CD4-positive, alpha-beta T cell (primary cell): ENCODE results near the gene E2F1. TPM values are rescaled to one million over a fixed set of nuclear protein-coding genes. Genes with fewer than 3 reads are reported as not detected.

Source experiments
- ATAC-seq: fragments of 200-7000 bp; cut with Tn5 transposase; one replicate; pipeline ENCODE4 v1.10.0; 2022; ENCODE audit warnings: mild to moderate bottlenecking; ENCODE audit not compliant: poor library complexity
- CTCF ChIA-PET: fragments of 350-600 bp; sonication (Branson Sonifier 250); formaldehyde crosslinking; loops from one replicate; lab custom pipeline; 2021; ENCODE audit warnings: antibody characterized with exemption, inconsistent platforms; lab: Charles Lee
- POLR2A ChIA-PET: fragments of 350-600 bp; sonication (Branson Sonifier 250); formaldehyde crosslinking; loops from one replicate; lab custom pipeline; 2021; ENCODE audit warnings: antibody characterized with exemption, inconsistent platforms; lab: Charles Lee
- DNase-seq, 14 experiments: peaks; one replicate each; pipeline ENCODE4 v3.0.0-alpha.2; 2013 to 2020; ENCODE audit warnings: mixed read lengths in 2 of 14
- H3K27ac ChIP-seq, 2 donors: one replicate each; pipeline versions ENCODE4 v1.5.1 to v1.7.0; 2013; ENCODE audit warnings: low read length in 2 of 2, low read depth in 1 of 2, mild to moderate bottlenecking in 1 of 2
- H3K27me3 ChIP-seq, 2 experiments: 1 replicate in 1 of 2; 2 replicates in 1 of 2; pipeline versions ENCODE4 v1.6.1 to v1.7.0; 2013; ENCODE audit warnings: low read length in 2 of 2, control low read depth in 1 of 2, mild to moderate bottlenecking in 1 of 2, moderate library complexity in 1 of 2; ENCODE audit not compliant: insufficient read depth in 2 of 2, control insufficient read depth in 1 of 2
- H3K36me3 ChIP-seq: one replicate; pipeline ENCODE4 v1.6.1; 2013; ENCODE audit warnings: low read length, control low read depth; ENCODE audit not compliant: insufficient read depth
- H3K4me1 ChIP-seq: one replicate; pipeline ENCODE4 v1.6.1; 2013; ENCODE audit warnings: low read length, control low read depth; ENCODE audit not compliant: insufficient read depth
- H3K4me3 ChIP-seq: one replicate; pipeline ENCODE4 v1.5.1; 2013; ENCODE audit warnings: mild to moderate bottlenecking, low read length, moderate library complexity
- H3K9me3 ChIP-seq, 2 experiments: 1 replicate in 1 of 2; 2 replicates in 1 of 2; pipeline versions ENCODE4 v1.6.1 to v1.7.0; 2013; ENCODE audit warnings: low read length in 2 of 2, mild to moderate bottlenecking in 2 of 2, control low read depth in 1 of 2, moderate library complexity in 1 of 2; ENCODE audit not compliant: control insufficient read depth in 1 of 2, insufficient read depth in 1 of 2
- H3K27ac Mint-ChIP-seq: one replicate; pipeline ENCODE4 v1.8.0; 2020; ENCODE audit warnings: mixed read lengths
- H3K27me3 Mint-ChIP-seq: one replicate; pipeline ENCODE4 v1.8.0; 2021; ENCODE audit warnings: mixed read lengths
- H3K36me3 Mint-ChIP-seq: one replicate; pipeline ENCODE4 v1.8.0; 2021; ENCODE audit warnings: low read depth, mixed read lengths
- H3K4me1 Mint-ChIP-seq: one replicate; pipeline ENCODE4 v1.8.0; 2021; ENCODE audit warnings: low read depth, mixed read lengths
- H3K4me3 Mint-ChIP-seq: one replicate; pipeline ENCODE4 v1.8.0; 2020; ENCODE audit warnings: mild to moderate bottlenecking, mixed read lengths
- H3K9me3 Mint-ChIP-seq: one replicate; pipeline ENCODE4 v1.8.0; 2020; ENCODE audit warnings: mixed read lengths
- intact Hi-C, 2 experiments: fragments of 100-400 bp; cut with DNase I in 1 of 2; cut with micrococcal nuclease in 1 of 2; formaldehyde crosslinking; loops; one replicate each; pipeline versions ENCODE4 v1.15.1 to v1.9.0; 2023 to 2025; cut with DNase I, micrococcal nuclease
- total RNA-seq, 174 experiments: library from RNA in 2 of 174; stranded (reverse) in 2 of 174; gene quantifications; one replicate each; pipeline ENCODE4 v1.2.3 and lab custom pipeline; 2021 to 2026
- TF ChIP-seq, protein P1 (sequence below): fragments of 200-600 bp; IDR thresholded peaks from one replicate; pipeline ENCODE4 v1.8.0; 2022; ENCODE audit warnings: antibody characterized with exemption, mild to moderate bottlenecking

Gene E2F1
- total RNA-seq, 2 experiments from 2014 or later, result 1.2 to 1.6 TPM

DNA sequence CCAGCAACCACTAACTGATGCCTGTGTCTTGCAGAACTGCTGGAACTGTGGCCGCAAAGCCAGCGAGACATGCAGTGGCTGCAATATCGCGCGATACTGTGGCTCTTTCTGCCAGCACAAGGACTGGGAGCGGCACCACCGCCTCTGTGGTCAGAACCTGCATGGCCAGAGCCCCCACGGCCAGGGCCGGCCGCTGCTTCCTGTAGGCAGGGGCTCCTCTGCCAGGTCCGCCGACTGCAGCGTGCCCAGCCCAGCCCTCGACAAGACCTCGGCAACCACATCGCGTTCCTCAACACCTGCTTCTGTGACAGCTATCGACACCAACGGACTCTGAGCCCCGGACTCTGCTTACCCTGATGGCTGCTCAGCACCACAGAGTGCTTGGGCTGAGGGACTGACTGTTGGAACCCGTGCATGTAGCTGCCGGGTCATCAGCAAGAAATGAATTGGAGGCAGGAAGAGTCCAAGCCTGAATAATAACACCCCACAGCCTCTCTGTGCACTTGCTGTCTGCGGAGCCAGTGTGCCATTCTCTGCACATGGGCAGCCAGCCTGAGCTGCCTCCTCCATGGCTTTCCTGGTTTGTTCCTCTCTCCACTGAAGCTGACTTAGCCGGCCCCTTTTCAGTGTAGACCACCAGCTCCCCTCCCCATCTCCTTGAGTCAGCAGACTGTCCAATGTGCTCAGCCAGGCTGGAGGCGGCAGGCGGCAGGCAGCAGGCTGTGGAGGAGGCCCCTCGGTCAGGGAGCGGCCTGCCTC, 41.7 kb downstream of the E2F1 start:
- H3K36me3 ChIP-seq, result peaks cover 37% of the 10 kb centered on the region
- ATAC-seq (no peak), DNase-seq (no peak)
- CTCF ChIA-PET, result no interaction called here
- Mint-ChIP-seq H3K9me3 (no peaks in the 10 kb centered on the region), H3K27ac (no peak overlapping the region), H3K36me3 (peaks cover 61% of the 10 kb centered on the region), H3K4me1 (peaks cover 4% of the 10 kb centered on the region), H3K27me3 (no peaks in the 10 kb centered on the region), H3K4me3 (no peak overlapping the region)
- no peaks in the 10 kb centered on the region for H3K9me3 ChIP-seq
- H3K4me3 ChIP-seq, result no peak overlapping the region
- TF ChIP-seq, protein P1, sequence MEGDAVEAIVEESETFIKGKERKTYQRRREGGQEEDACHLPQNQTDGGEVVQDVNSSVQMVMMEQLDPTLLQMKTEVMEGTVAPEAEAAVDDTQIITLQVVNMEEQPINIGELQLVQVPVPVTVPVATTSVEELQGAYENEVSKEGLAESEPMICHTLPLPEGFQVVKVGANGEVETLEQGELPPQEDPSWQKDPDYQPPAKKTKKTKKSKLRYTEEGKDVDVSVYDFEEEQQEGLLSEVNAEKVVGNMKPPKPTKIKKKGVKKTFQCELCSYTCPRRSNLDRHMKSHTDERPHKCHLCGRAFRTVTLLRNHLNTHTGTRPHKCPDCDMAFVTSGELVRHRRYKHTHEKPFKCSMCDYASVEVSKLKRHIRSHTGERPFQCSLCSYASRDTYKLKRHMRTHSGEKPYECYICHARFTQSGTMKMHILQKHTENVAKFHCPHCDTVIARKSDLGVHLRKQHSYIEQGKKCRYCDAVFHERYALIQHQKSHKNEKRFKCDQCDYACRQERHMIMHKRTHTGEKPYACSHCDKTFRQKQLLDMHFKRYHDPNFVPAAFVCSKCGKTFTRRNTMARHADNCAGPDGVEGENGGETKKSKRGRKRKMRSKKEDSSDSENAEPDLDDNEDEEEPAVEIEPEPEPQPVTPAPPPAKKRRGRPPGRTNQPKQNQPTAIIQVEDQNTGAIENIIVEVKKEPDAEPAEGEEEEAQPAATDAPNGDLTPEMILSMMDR, result no peak
- H3K27me3 ChIP-seq, result no peaks in the 10 kb centered on the region
- H3K27ac ChIP-seq, result no peak overlapping the region
- peaks cover 9% of the 10 kb centered on the region for H3K4me1 ChIP-seq
- intact Hi-C loops, result no loop called here
- POLR2A ChIA-PET, result no interaction called here

DNA sequence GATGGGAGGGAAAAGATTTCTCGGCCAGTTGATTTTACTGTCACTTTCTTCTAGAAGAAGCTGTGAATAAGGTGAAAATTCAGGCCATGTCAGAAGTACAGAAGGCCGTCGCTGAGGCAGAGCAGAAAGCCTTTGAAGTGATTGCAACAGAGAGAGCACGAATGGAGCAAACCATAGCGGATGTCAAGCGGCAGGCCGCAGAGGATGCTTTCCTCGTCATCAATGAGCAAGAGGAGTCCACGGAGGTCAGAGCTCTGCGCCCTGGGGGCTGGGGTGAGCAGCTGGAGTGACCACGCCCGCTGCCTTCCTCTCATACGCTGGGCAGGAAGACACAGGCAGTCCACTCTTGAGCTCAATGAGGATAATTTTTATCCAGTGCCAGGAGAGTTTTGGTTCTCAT, 45.9 kb downstream of the E2F1 start:
- Mint-ChIP-seq H3K4me1 (no peaks in the 10 kb centered on the region), H3K27me3 (no peaks in the 10 kb centered on the region), H3K9me3 (no peaks in the 10 kb centered on the region), H3K36me3 (peaks cover 90% of the 10 kb centered on the region), H3K27ac (no peak overlapping the region), H3K4me3 (no peak overlapping the region)
- Histone ChIP-seq H3K36me3 (peaks cover 57% of the 10 kb centered on the region), H3K27ac (no peak overlapping the region), H3K27me3 (no peaks in the 10 kb centered on the region), H3K4me1 (no peaks in the 10 kb centered on the region), H3K9me3 (no peaks in the 10 kb centered on the region), H3K4me3 (no peak overlapping the region)
- CTCF ChIA-PET, result interaction anchor here (1.3 kb wide), 1 partner anchor 183 kb away, joined by 4 read pairs; no protein-coding TSS in a partner anchor
- POLR2A ChIA-PET, result no interaction called here
- DNase-seq (no peak), ATAC-seq (no peak)
- TF ChIP-seq, protein P1, result no peak
- intact Hi-C loops, result no loop called here

DNA sequence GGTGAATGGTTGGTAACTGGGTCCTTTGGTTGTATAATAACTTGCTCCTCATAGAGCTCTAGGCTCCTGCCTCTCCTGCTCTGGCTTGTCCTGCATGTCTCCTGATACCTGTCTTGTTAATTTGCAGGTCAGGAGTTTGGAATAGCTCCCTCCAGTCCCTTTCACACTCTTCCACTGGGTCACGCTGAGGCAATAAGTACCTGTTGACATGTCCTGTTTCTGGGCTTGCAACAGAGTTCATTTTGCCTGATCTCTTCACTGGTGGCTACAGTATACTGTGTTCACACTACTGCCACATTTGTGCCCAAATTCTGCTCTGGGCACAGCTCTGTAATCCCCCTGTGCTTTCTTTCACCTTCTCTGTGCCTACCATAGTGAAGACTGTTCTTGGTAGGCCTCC, 49.4 kb downstream of the E2F1 start:
- Mint-ChIP-seq H3K4me3 (no peak overlapping the region), H3K36me3 (peaks cover 73% of the 10 kb centered on the region), H3K27ac (no peak overlapping the region), H3K4me1 (peaks cover 6% of the 10 kb centered on the region), H3K9me3 (no peaks in the 10 kb centered on the region), H3K27me3 (no peaks in the 10 kb centered on the region)
- Histone ChIP-seq H3K27me3 (no peaks in the 10 kb centered on the region), H3K9me3 (no peaks in the 10 kb centered on the region), H3K36me3 (peaks cover 54% of the 10 kb centered on the region), H3K4me1 (peaks cover 11% of the 10 kb centered on the region), H3K27ac (no peak overlapping the region), H3K4me3 (no peak overlapping the region)
- POLR2A ChIA-PET, result no interaction called here
- no peak for DNase-seq
- CTCF ChIA-PET, result no interaction called here
- intact Hi-C loops, result no loop called here
- ATAC-seq, result no peak
- TF ChIP-seq, protein P1, result no peak
